LNCaP clone FGC (cell line): ENCODE results near the gene PLAC8L1.

Source experiments
- DNase-seq: peaks from one replicate; pipeline ENCODE4 v3.0.0-alpha.2; 2011; ENCODE audit warnings: low read depth
- H3K4me3 ChIP-seq: 2 replicates; pipeline ENCODE4 v1.5.1; 2011; ENCODE audit warnings: mild to moderate bottlenecking, low read depth, low read length, control low read depth
- CTCF ChIP-seq: IDR thresholded peaks from 2 replicates; pipeline ENCODE4 v1.5.1; 2012; ENCODE audit warnings: mild to moderate bottlenecking; ENCODE audit not compliant: control insufficient read depth, insufficient read depth; ENCODE audit errors: extremely low read depth

The PLAC8L1 gene

GRCh38 chr5:146034605-146035004 lies 70.8 kb downstream of the PLAC8L1 start:
- TF ChIP-seq CTCF, result no peak
- no peak overlapping the region for H3K4me3 ChIP-seq
- no peak for DNase-seq
